Uterus (tissue), 2 donors: ENCODE measurements around the gene EDEM2.
"Not testable (repeated sequence)": the region's sequence is repeated elsewhere in the genome, so short reads cannot be mapped to it uniquely, and the experiment has no call there.

ENCODE experiments used
- CTCF ChIP-seq, 4 experiments: fragments of 200-600 bp in 2 of 4; fragments of 450-650 bp in 2 of 4; sonication (generic) in 2 of 4; IDR thresholded peaks; one replicate each; pipeline ENCODE4 v1.5.1; 2016 to 2019; ENCODE audit warnings: antibody characterized with exemption in 4 of 4, mild to moderate bottlenecking in 2 of 4, moderate library complexity in 1 of 4
- POLR2A ChIP-seq, 2 donors: fragments of 450-650 bp; IDR thresholded peaks; one replicate each; pipeline ENCODE4 v1.6.1; 2016; ENCODE audit warnings: antibody characterized with exemption in 2 of 2, mild to moderate bottlenecking in 1 of 2, moderate library complexity in 1 of 2

GRCh38 chr20:35164531-35164930, 17.4 kb upstream of the EDEM2 start:
- not testable (repeated sequence) for TF ChIP-seq POLR2A, CTCF (IDR thresholded peaks at IDR 0.05)
